Neuronal stem cell (in vitro differentiated cells): Measurements from ENCODE around the gene SLC6A16.
"Not testable (repeated sequence)": the region's sequence is repeated elsewhere in the genome, so short reads cannot be mapped to it uniquely, and the experiment has no call there.

Experiments used
- DNase-seq: peaks from one replicate; pipeline ENCODE4 v3.0.0-alpha.2; 2013; ENCODE audit warnings: low spot score
- H2AFZ ChIP-seq: one replicate; pipeline ENCODE4 v1.6.1; 2013; ENCODE audit warnings: mild to moderate bottlenecking, low read length, inconsistent platforms
- H2AK5ac ChIP-seq: 2 replicates; pipeline ENCODE4 v1.6.1; 2013; ENCODE audit warnings: low read depth, mild to moderate bottlenecking, inconsistent platforms, low read length, moderate library complexity, mixed read lengths
- H2BK120ac ChIP-seq: 2 replicates; pipeline ENCODE4 v1.6.1; 2013; ENCODE audit warnings: low read depth, mild to moderate bottlenecking, inconsistent platforms, low read length, moderate library complexity, mixed read lengths
- H2BK12ac ChIP-seq: one replicate; pipeline ENCODE4 v1.6.1; 2013; ENCODE audit warnings: low read length, inconsistent platforms
- H2BK15ac ChIP-seq: 2 replicates; pipeline ENCODE4 v1.6.1; 2013; ENCODE audit warnings: mild to moderate bottlenecking, low read length, inconsistent platforms, mixed read lengths
- H2BK5ac ChIP-seq: one replicate; pipeline ENCODE4 v1.6.1; 2013; ENCODE audit warnings: inconsistent platforms, mild to moderate bottlenecking, low read length, moderate library complexity
- H3K14ac ChIP-seq: one replicate; pipeline ENCODE4 v1.6.1; 2013; ENCODE audit warnings: low read length, inconsistent platforms
- H3K18ac ChIP-seq: 2 replicates; pipeline ENCODE4 v1.6.1; 2013; ENCODE audit warnings: low read length, inconsistent platforms
- H3K23ac ChIP-seq: 2 replicates; pipeline ENCODE4 v1.6.1; 2013; ENCODE audit warnings: low read depth, mild to moderate bottlenecking, mixed read lengths, low read length, inconsistent platforms; ENCODE audit not compliant: poor library complexity
- H3K27ac ChIP-seq: replicated peaks from 3 replicates; pipeline ENCODE4 v1.5.1; 2013; ENCODE audit warnings: low read length, inconsistent platforms
- H3K27me3 ChIP-seq, 3 experiments: 2 replicates each; pipeline ENCODE4 v1.6.1; 2013; ENCODE audit warnings: low read length in 3 of 3, mild to moderate bottlenecking in 2 of 3, inconsistent platforms in 1 of 3, low read depth in 1 of 3, mixed read lengths in 1 of 3, moderate library complexity in 1 of 3; ENCODE audit not compliant: control insufficient read depth in 3 of 3, insufficient read depth in 3 of 3
- H3K36me3 ChIP-seq, 2 donors: replicated peaks in 1 of 2; 2 replicates each; pipeline ENCODE4 v1.6.1; 2013; ENCODE audit warnings: low read length in 2 of 2; ENCODE audit not compliant: control insufficient read depth in 2 of 2, insufficient read depth in 2 of 2
- H3K4ac ChIP-seq: 2 replicates; pipeline ENCODE4 v1.6.1; 2013; ENCODE audit warnings: inconsistent platforms, mild to moderate bottlenecking, low read length, moderate library complexity
- H3K4me1 ChIP-seq, 2 donors: 1 replicate in 1 of 2; 2 replicates in 1 of 2; pipeline ENCODE4 v1.6.1; 2013; ENCODE audit warnings: low read length in 2 of 2, low read depth in 1 of 2; ENCODE audit not compliant: control insufficient read depth in 2 of 2, insufficient read depth in 1 of 2
- H3K4me2 ChIP-seq: one replicate; pipeline ENCODE4 v1.6.1; 2013; ENCODE audit warnings: mild to moderate bottlenecking, low read length, inconsistent platforms; ENCODE audit not compliant: insufficient read depth, poor library complexity, severe bottlenecking
- H3K4me3 ChIP-seq, 2 donors: 2 replicates each; pipeline ENCODE4 v1.5.1; 2013; ENCODE audit warnings: low read length in 2 of 2, mild to moderate bottlenecking in 2 of 2, inconsistent platforms in 1 of 2, moderate library complexity in 1 of 2
- H3K79me1 ChIP-seq: one replicate; pipeline ENCODE4 v1.6.1; 2013; ENCODE audit warnings: low read depth, mild to moderate bottlenecking, inconsistent platforms, low read length, moderate library complexity
- H3K9ac ChIP-seq: one replicate; pipeline ENCODE4 v1.6.1; 2013; ENCODE audit warnings: mild to moderate bottlenecking, low read depth, low read length, inconsistent platforms; ENCODE audit not compliant: poor library complexity
- H3K9me3 ChIP-seq, 2 donors: replicated peaks in 1 of 2; 2 replicates each; pipeline versions ENCODE3 to v1.6.1; 2013; ENCODE audit warnings: low read length in 2 of 2, mild to moderate bottlenecking in 2 of 2, inconsistent platforms in 1 of 2, low read depth in 1 of 2, mixed read lengths in 1 of 2, moderate library complexity in 1 of 2; ENCODE audit not compliant: control insufficient read depth in 2 of 2, insufficient read depth in 1 of 2
- H4K8ac ChIP-seq: one replicate; pipeline ENCODE4 v1.6.1; 2013; ENCODE audit warnings: low read depth, mild to moderate bottlenecking, inconsistent platforms, low read length, moderate library complexity
- H4K91ac ChIP-seq: one replicate; pipeline ENCODE4 v1.6.1; 2013; ENCODE audit warnings: low read length, low read depth, mild to moderate bottlenecking, inconsistent platforms; ENCODE audit not compliant: poor library complexity
- WGBS, 2 donors: extraction: QIAGEN DNeasy Blood & Tissue Kit; methylation state at CpG; one replicate each; pipeline ENCODE4 v1.1.7; 2013; ENCODE audit warnings: missing lambda C conversion rate in 2 of 2, mixed read lengths in 1 of 2; ENCODE audit not compliant: insufficient read length in 2 of 2, insufficient replicate concordance in 1 of 2; ENCODE audit errors: extremely low coverage in 2 of 2; 5-methylcytosine and 5-hydroxymethylcytosine counted together

SLC6A16 gene

GRCh38 chr19:49266409-49266808, 58.6 kb downstream of the SLC6A16 start:
- not testable (repeated sequence) for H2BK120ac ChIP-seq, H2BK5ac ChIP-seq, H3K14ac ChIP-seq, H2BK12ac ChIP-seq, H2BK15ac ChIP-seq, H3K9ac ChIP-seq, H3K36me3 ChIP-seq, H2AFZ ChIP-seq, H3K27ac ChIP-seq, H4K8ac ChIP-seq, H2AK5ac ChIP-seq, H3K18ac ChIP-seq, H3K4ac ChIP-seq, H3K4me1 ChIP-seq, H3K27me3 ChIP-seq, H3K23ac ChIP-seq, DNase-seq, H3K4me3 ChIP-seq, H3K79me1 ChIP-seq, H4K91ac ChIP-seq, H3K4me2 ChIP-seq
- H3K9me3 ChIP-seq: peaks cover 1 to 28% of the 10 kb centered on the region in 2 donors
- no CpG with 5 or more reads among the region's 12 CpGs for WGBS, 2 donors

DNA sequence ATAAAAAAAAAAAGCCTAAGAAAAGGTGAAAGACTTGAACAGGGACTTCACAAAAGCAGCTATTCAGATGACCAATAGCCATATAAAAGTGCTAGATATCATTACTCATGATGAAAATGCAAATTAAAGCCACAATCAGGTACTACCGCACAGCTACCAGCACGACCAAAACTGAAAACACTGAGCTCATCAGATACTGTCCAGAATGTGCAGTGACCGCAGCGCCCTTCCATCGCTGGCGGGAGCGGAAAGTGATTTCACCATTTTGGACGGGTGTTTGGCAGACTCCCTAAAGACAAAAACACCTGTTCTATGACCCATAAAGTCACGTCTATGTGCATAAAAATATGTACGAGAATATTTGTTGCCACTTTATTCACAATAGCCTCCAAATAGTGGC, 60.7 kb downstream of the SLC6A16 start:
- Histone ChIP-seq H3K4me3 (no peak overlapping the region), H3K36me3 (no peaks in the 10 kb centered on the region), H2AFZ (no peak overlapping the region), H3K4me2 (no peak overlapping the region), H3K14ac (no peak overlapping the region), H2BK12ac (no peak overlapping the region), H4K91ac (no peak overlapping the region), H2BK15ac (no peak overlapping the region), H2BK5ac (no peak overlapping the region), H2BK120ac (no peak overlapping the region), H3K23ac (no peak overlapping the region), H3K18ac (no peak overlapping the region), H3K4ac (no peak overlapping the region), H4K8ac (no peak overlapping the region), H2AK5ac (no peak overlapping the region), H3K27me3 (no peaks in the 10 kb centered on the region), H3K4me1 (no peaks in the 10 kb centered on the region), H3K9me3 (peaks cover 3 to 28% of the 10 kb centered on the region in 2 donors), H3K79me1 (no peaks in the 10 kb centered on the region), H3K9ac (no peak overlapping the region), H3K27ac (no peak overlapping the region)
- no CpG with 5 or more reads among the region's 10 CpGs for WGBS, 2 donors
- DNase-seq: no peak

DNA sequence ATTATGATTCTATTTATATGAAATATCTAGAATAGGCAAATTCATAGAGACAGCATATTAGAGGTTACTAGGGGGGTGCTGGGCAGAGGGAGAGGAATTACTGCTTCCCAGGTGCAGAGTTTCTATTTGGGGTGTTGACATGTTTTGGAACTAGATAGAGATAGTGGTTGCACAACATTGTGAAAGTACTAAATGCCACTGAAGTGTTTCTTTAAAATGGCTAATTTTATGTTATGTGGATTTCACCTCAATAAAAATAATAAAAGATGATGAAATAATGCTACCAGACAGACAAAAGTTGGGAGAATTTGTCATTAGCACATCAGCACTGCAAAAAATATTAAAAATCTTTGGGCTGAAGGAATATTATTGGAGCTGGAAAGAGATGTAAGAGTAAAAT, 63.4 kb downstream of the SLC6A16 start:
- Histone ChIP-seq H3K4ac (no peak overlapping the region), H2AK5ac (no peak overlapping the region), H2BK15ac (no peak overlapping the region), H3K79me1 (no peaks in the 10 kb centered on the region), H3K36me3 (no peaks in the 10 kb centered on the region), H3K9me3 (peaks cover 4 to 15% of the 10 kb centered on the region in 2 donors), H4K91ac (no peak overlapping the region), H3K27ac (no peak overlapping the region), H3K4me1 (no peaks in the 10 kb centered on the region), H3K14ac (no peak overlapping the region), H3K9ac (no peak overlapping the region), H3K4me2 (no peak overlapping the region), H3K18ac (no peak overlapping the region), H2BK12ac (no peak overlapping the region), H3K27me3 (no peaks in the 10 kb centered on the region), H2BK120ac (no peak overlapping the region), H2BK5ac (no peak overlapping the region), H2AFZ (no peak overlapping the region), H3K4me3 (no peak overlapping the region), H3K23ac (no peak overlapping the region), H4K8ac (no peak overlapping the region)
- no peak for DNase-seq

- H3K9me3 ChIP-seq: peaks cover 4 to 7% of the 10 kb centered on the region in 2 donors
- H3K4ac ChIP-seq: no peak overlapping the region
- H3K36me3 ChIP-seq: peaks cover 0 to 2% of the 10 kb centered on the region in 2 donors
- H3K18ac ChIP-seq: no peak overlapping the region
- no peak overlapping the region for H3K4me3 ChIP-seq
- H2AFZ ChIP-seq: no peak overlapping the region
- H3K9ac ChIP-seq: no peak overlapping the region
- H2AK5ac ChIP-seq: no peak overlapping the region
- no peak overlapping the region for H3K14ac ChIP-seq
- no peak overlapping the region for H3K4me2 ChIP-seq
- no peaks in the 10 kb centered on the region for H3K27me3 ChIP-seq
- H3K79me1 ChIP-seq: no peaks in the 10 kb centered on the region
- no peak overlapping the region for H4K91ac ChIP-seq
- no peak overlapping the region for H2BK120ac ChIP-seq
- DNase-seq: no peak
- no peak overlapping the region for H2BK5ac ChIP-seq
- no peak overlapping the region for H3K27ac ChIP-seq
- no peaks in the 10 kb centered on the region for H3K4me1 ChIP-seq
- H4K8ac ChIP-seq: no peak overlapping the region
- H2BK12ac ChIP-seq: no peak overlapping the region
- H2BK15ac ChIP-seq: no peak overlapping the region
- H3K23ac ChIP-seq: no peak overlapping the region
- WGBS, 2 donors: no CpG with 5 or more reads among the region's 3 CpGs
These were observed 68.3 kb downstream of the SLC6A16 start for GRCh38 chr19:49256691-49257090.
